Astrocyte (in vitro differentiated cells and primary cell): ENCODE data around the gene KRTAP12-2. TPM values are rescaled to one million over a fixed set of nuclear protein-coding genes. Genes with fewer than 3 reads are reported as not detected.

Experiments
- DNase-seq: peaks from one replicate; pipeline ENCODE4 v3.0.0-alpha.2; 2010; ENCODE audit warnings: low read depth
- FAIRE-seq: peaks from 2 replicates; lab custom pipeline; 2011; peaks lifted over from hg19 to GRCh38; lab: Jason Lieb, UNC
- H2AFZ ChIP-seq: 2 replicates; pipeline ENCODE4 v1.6.0; 2012; ENCODE audit warnings: low read depth, low read length, inconsistent platforms
- H3K27ac ChIP-seq: 2 replicates; pipeline ENCODE4 v1.5.1; 2011; ENCODE audit warnings: low read depth, low read length, inconsistent platforms
- H3K27me3 ChIP-seq: 2 replicates; pipeline ENCODE4 v1.6.0; 2011; ENCODE audit warnings: low read length, inconsistent platforms; ENCODE audit not compliant: insufficient read depth
- H3K36me3 ChIP-seq: 2 replicates; pipeline ENCODE4 v1.5.1; 2011; ENCODE audit warnings: low read length, inconsistent platforms; ENCODE audit not compliant: insufficient read depth
- H3K4me1 ChIP-seq: 2 replicates; pipeline ENCODE4 v1.5.1; 2011; ENCODE audit warnings: low read length, inconsistent platforms; ENCODE audit not compliant: insufficient read depth
- H3K4me2 ChIP-seq: 2 replicates; pipeline ENCODE4 v1.6.0; 2012; ENCODE audit warnings: low read length, inconsistent platforms
- H3K4me3 ChIP-seq: 2 replicates; pipeline ENCODE4 v1.5.1; 2011; ENCODE audit warnings: low read depth, mild to moderate bottlenecking, low read length, inconsistent platforms; ENCODE audit not compliant: insufficient read depth
- H3K79me2 ChIP-seq: 2 replicates; pipeline ENCODE4 v1.6.0; 2012; ENCODE audit warnings: mild to moderate bottlenecking, low read length, inconsistent platforms; ENCODE audit not compliant: insufficient read depth
- H3K9ac ChIP-seq: 2 replicates; pipeline ENCODE4 v1.6.0; 2012; ENCODE audit warnings: mild to moderate bottlenecking, low read length, inconsistent platforms
- H3K9me3 ChIP-seq: 2 replicates; pipeline ENCODE4 v1.5.1; 2012; ENCODE audit warnings: low read depth, mild to moderate bottlenecking, low read length, inconsistent platforms; ENCODE audit not compliant: insufficient read depth
- H4K20me1 ChIP-seq: 2 replicates; pipeline ENCODE4 v1.6.0; 2012; ENCODE audit warnings: low read length, inconsistent platforms; ENCODE audit not compliant: insufficient read depth
- H3K27ac Mint-ChIP-seq: one replicate; pipeline ENCODE4 v1.8.0; 2021; ENCODE audit warnings: mild to moderate bottlenecking, mixed read lengths; ENCODE audit not compliant: unreplicated experiment
- H3K27me3 Mint-ChIP-seq: one replicate; pipeline ENCODE4 v1.8.0; 2021; ENCODE audit warnings: low read depth, mixed read lengths; ENCODE audit not compliant: unreplicated experiment
- H3K36me3 Mint-ChIP-seq: one replicate; pipeline ENCODE4 v1.8.0; 2021; ENCODE audit warnings: low read depth, mixed read lengths; ENCODE audit not compliant: unreplicated experiment
- H3K4me1 Mint-ChIP-seq: one replicate; pipeline ENCODE4 v1.8.0; 2021; ENCODE audit warnings: low read depth, mixed read lengths; ENCODE audit not compliant: unreplicated experiment
- H3K4me3 Mint-ChIP-seq: one replicate; pipeline ENCODE4 v1.8.0; 2021; ENCODE audit warnings: mild to moderate bottlenecking, moderate library complexity, mixed read lengths; ENCODE audit not compliant: unreplicated experiment
- H3K9me3 Mint-ChIP-seq: one replicate; pipeline ENCODE4 v1.8.0; 2021; ENCODE audit warnings: mild to moderate bottlenecking, mixed read lengths; ENCODE audit not compliant: unreplicated experiment
- CTCF ChIP-seq: IDR thresholded peaks from 2 replicates; pipeline ENCODE4 v1.5.1; 2011; ENCODE audit warnings: low read depth, mild to moderate bottlenecking, inconsistent platforms, low read length, moderate library complexity; ENCODE audit not compliant: insufficient read depth
- EZH2 ChIP-seq: IDR thresholded peaks from 2 replicates; pipeline ENCODE4 v1.6.1; 2012; ENCODE audit warnings: mild to moderate bottlenecking, low read length, inconsistent platforms; ENCODE audit not compliant: insufficient read depth
- total RNA-seq: library from RNA; stranded (reverse); gene quantifications from 2 replicates; pipeline ENCODE4 v1.2.1, GENCODE V29; 2021

Gene KRTAP12-2
- total RNA-seq, 1 donor from 2014 or later = not detected

DNA sequence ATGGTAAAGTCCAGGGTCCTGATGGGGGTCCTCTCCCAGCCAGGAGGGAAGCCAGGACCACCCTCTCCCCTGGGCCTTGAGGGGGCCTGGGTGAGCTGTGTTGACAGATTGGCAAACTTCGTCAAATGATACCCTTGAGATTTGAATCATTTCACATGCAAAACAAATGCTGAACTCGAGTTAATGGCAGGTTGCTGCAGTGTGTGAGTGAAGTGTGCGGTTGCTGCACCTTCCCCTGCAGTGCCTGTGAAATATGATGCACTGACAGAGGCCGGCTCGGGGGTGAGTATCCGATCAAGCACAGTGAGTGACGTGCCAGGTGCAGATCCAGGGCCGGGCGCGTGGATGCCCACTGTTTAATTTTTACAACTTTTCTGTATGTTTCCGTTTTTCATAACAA is 20.9 kb upstream of the KRTAP12-2 start:
- Histone ChIP-seq H3K4me3 (no peak overlapping the region), H3K27me3 (peaks cover 12% of the 10 kb centered on the region), H3K4me2 (no peak overlapping the region), H3K79me2 (no peaks in the 10 kb centered on the region), H3K9me3 (peaks cover under 1% of the 10 kb centered on the region), H2AFZ (no peak overlapping the region), H4K20me1 (no peaks in the 10 kb centered on the region), H3K4me1 (no peaks in the 10 kb centered on the region), H3K36me3 (no peaks in the 10 kb centered on the region), H3K27ac (no peak overlapping the region), H3K9ac (no peak overlapping the region)
- Mint-ChIP-seq H3K9me3 (peaks cover 6% of the 10 kb centered on the region), H3K27ac (no peak overlapping the region), H3K36me3 (peaks cover 8% of the 10 kb centered on the region), H3K27me3 (peaks cover 64% of the 10 kb centered on the region), H3K4me3 (no peak overlapping the region), H3K4me1 (peaks cover 5% of the 10 kb centered on the region)
- TF ChIP-seq CTCF (no peak), EZH2 (no peak)
- DNase-seq = no peak
- no peak for FAIRE-seq

- no peaks in the 10 kb centered on the region for H3K4me1 ChIP-seq
- no peak overlapping the region for H3K4me2 ChIP-seq
- H3K9me3 ChIP-seq = no peaks in the 10 kb centered on the region
- H3K4me3 ChIP-seq = no peak overlapping the region
- no peaks in the 10 kb centered on the region for H4K20me1 ChIP-seq
- DNase-seq = no peak
- Mint-ChIP-seq H3K4me1 (peaks cover 5% of the 10 kb centered on the region), H3K27ac (no peak overlapping the region), H3K36me3 (peaks cover 8% of the 10 kb centered on the region), H3K9me3 (peaks cover 6% of the 10 kb centered on the region), H3K27me3 (peaks cover 70% of the 10 kb centered on the region), H3K4me3 (no peak overlapping the region)
- H3K79me2 ChIP-seq = no peaks in the 10 kb centered on the region
- no peak for FAIRE-seq
- no peak overlapping the region for H3K27ac ChIP-seq
- no peaks in the 10 kb centered on the region for H3K36me3 ChIP-seq
- no peak overlapping the region for H3K9ac ChIP-seq
- peaks cover 12% of the 10 kb centered on the region for H3K27me3 ChIP-seq
- H2AFZ ChIP-seq = no peak overlapping the region
- TF ChIP-seq EZH2 (no peak), CTCF (no peak)
Measured at GRCh38 chr21:44686843-44687561, 20.3 kb upstream of the KRTAP12-2 start.
